Activated T-helper 2 cell treated with anti-CD3 and anti-CD28 coated beads, Interferon-gamma antibody, Interleukin-2, Interleukin-4, amounts not matched to agents 10 μg/mL and 5 μg/mL and 100 μg/mL, durations not matched to agents 14 hours and 24 hours and 36 hours (primary cell): ENCODE results near the gene ITM2C. TPM values are rescaled to one million over a fixed set of nuclear protein-coding genes. Genes with fewer than 3 reads are reported as not detected.

ENCODE experiments used
- DNase-seq: peaks from one replicate; pipeline ENCODE4 v3.0.0; 2021; ENCODE audit warnings: low spot score
- H3K27ac Mint-ChIP-seq: one replicate; pipeline ENCODE4 v1.8.0; 2021; ENCODE audit warnings: mixed read lengths
- H3K27me3 Mint-ChIP-seq: one replicate; pipeline ENCODE4 v1.8.0; 2021; ENCODE audit warnings: low read depth, mixed read lengths
- H3K36me3 Mint-ChIP-seq: one replicate; pipeline ENCODE4 v1.8.0; 2021; ENCODE audit warnings: low read depth, mixed read lengths
- H3K4me1 Mint-ChIP-seq: one replicate; pipeline ENCODE4 v1.8.0; 2021; ENCODE audit warnings: low read depth, mixed read lengths
- H3K4me3 Mint-ChIP-seq: one replicate; pipeline ENCODE4 v1.8.0; 2021; ENCODE audit warnings: low read depth, mild to moderate bottlenecking, moderate library complexity, mixed read lengths
- H3K9me3 Mint-ChIP-seq: one replicate; pipeline ENCODE4 v1.8.0; 2021; ENCODE audit warnings: mixed read lengths
- intact Hi-C: fragments of 100-400 bp; cut with micrococcal nuclease; formaldehyde crosslinking; loops from one replicate; pipeline ENCODE4 v1.15.1; 2023
- total RNA-seq: library from RNA; stranded (reverse); gene quantifications from 2 replicates; pipeline ENCODE4 v1.2.3, GENCODE V29; 2022

ITM2C gene
- total RNA-seq, 1 donor from 2014 or later: 13.3 TPM

- H3K27ac Mint-ChIP-seq: no peak overlapping the region
- peaks cover 47% of the 10 kb centered on the region for H3K27me3 Mint-ChIP-seq
- H3K4me1 Mint-ChIP-seq: peaks cover 40% of the 10 kb centered on the region
- H3K36me3 Mint-ChIP-seq: no peaks in the 10 kb centered on the region
- no peak for DNase-seq
- H3K9me3 Mint-ChIP-seq: no peaks in the 10 kb centered on the region
- intact Hi-C loops: no loop called here
- H3K4me3 Mint-ChIP-seq: no peak overlapping the region
These were observed 48.0 kb downstream of the ITM2C start for GRCh38 chr2:230912724-230913123.

GRCh38 chr2:230913406-230914143 is 48.8 kb downstream of the ITM2C start:
- Mint-ChIP-seq H3K36me3 (no peaks in the 10 kb centered on the region), H3K4me1 (peaks cover 39% of the 10 kb centered on the region), H3K27me3 (peaks cover 52% of the 10 kb centered on the region), H3K27ac (peak overlapping the region; percentile 29), H3K4me3 (no peak overlapping the region), H3K9me3 (no peaks in the 10 kb centered on the region)
- no peak for DNase-seq
- intact Hi-C loops: no loop called here

DNA sequence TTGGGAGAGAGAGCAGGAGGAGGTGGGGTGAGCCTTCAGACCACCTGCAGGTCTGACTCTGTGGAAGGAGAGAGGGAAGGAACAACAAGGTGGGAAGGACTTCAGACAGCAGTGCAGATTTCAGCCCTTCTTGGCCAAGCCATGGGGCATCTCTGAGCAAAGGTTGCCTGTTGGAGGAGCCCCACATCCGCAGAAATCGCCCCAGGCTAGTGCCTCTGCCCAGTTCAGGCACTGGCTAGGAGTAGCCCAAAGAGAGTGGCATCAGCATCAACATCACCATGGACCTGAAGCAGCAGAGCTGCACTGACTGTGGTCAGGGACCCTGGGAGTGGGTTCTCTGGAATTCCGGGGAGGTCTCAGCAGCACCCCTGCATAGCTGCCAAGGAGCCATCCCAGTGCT is 50.1 kb downstream of the ITM2C start:
- H3K4me1 Mint-ChIP-seq: peaks cover 39% of the 10 kb centered on the region
- H3K9me3 Mint-ChIP-seq: no peaks in the 10 kb centered on the region
- no peak overlapping the region for H3K27ac Mint-ChIP-seq
- H3K27me3 Mint-ChIP-seq: peaks cover 47% of the 10 kb centered on the region
- DNase-seq: no peak
- H3K4me3 Mint-ChIP-seq: no peak overlapping the region
- no peaks in the 10 kb centered on the region for H3K36me3 Mint-ChIP-seq
- intact Hi-C loops: no loop called here

DNA sequence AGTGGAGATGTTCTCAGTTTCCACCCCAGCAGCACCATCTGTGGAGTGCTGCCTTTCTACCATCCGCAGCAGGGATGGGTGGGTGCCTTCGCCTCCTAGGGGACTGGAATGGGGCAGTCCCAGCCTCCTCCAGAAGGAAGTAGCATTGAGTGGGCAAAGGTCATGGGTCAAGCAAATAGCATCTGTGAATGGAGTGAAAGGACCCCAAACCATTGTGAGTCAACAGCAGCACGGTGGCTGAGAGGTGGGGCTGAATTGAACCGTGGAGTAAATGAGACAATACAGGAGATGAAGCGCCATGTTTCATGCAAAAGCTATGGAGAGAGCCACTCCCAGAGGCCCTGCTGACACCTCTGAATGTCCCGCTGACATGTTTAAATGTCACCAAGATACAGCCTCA is 50.6 kb downstream of the ITM2C start:
- peaks cover 43% of the 10 kb centered on the region for H3K4me1 Mint-ChIP-seq
- intact Hi-C loops: no loop called here
- no peak overlapping the region for H3K4me3 Mint-ChIP-seq
- peaks cover 46% of the 10 kb centered on the region for H3K27me3 Mint-ChIP-seq
- H3K36me3 Mint-ChIP-seq: no peaks in the 10 kb centered on the region
- no peak for DNase-seq
- H3K27ac Mint-ChIP-seq: no peak overlapping the region
- no peaks in the 10 kb centered on the region for H3K9me3 Mint-ChIP-seq

GRCh38 chr2:230916218-230916617 is 51.5 kb downstream of the ITM2C start:
- Mint-ChIP-seq H3K9me3 (no peaks in the 10 kb centered on the region), H3K4me3 (no peak overlapping the region), H3K4me1 (peaks cover 43% of the 10 kb centered on the region), H3K36me3 (no peaks in the 10 kb centered on the region), H3K27me3 (peaks cover 44% of the 10 kb centered on the region), H3K27ac (no peak overlapping the region)
- intact Hi-C loops: no loop called here
- no peak for DNase-seq

- H3K9me3 Mint-ChIP-seq: no peaks in the 10 kb centered on the region
- peaks cover 47% of the 10 kb centered on the region for H3K27me3 Mint-ChIP-seq
- H3K4me1 Mint-ChIP-seq: peaks cover 49% of the 10 kb centered on the region
- intact Hi-C loops: loop anchor here (1.0 kb wide), 2 partner anchors 11 to 55 kb away; no protein-coding TSS in a partner anchor
- H3K27ac Mint-ChIP-seq: peak overlapping the region; percentile 28
- H3K36me3 Mint-ChIP-seq: no peaks in the 10 kb centered on the region
- no peak overlapping the region for H3K4me3 Mint-ChIP-seq
- no peak for DNase-seq
These were observed 54.5 kb downstream of the ITM2C start for GRCh38 chr2:230919240-230919639.

- no peaks in the 10 kb centered on the region for H3K9me3 Mint-ChIP-seq
- H3K27ac Mint-ChIP-seq: peak overlapping the region; percentile 47
- no peak for DNase-seq
- H3K27me3 Mint-ChIP-seq: peaks cover 46% of the 10 kb centered on the region
- H3K4me3 Mint-ChIP-seq: no peak overlapping the region
- H3K36me3 Mint-ChIP-seq: no peaks in the 10 kb centered on the region
- peaks cover 54% of the 10 kb centered on the region for H3K4me1 Mint-ChIP-seq
- intact Hi-C loops: loop anchor here (1.0 kb wide), 2 partner anchors 11 to 55 kb away; no protein-coding TSS in a partner anchor
These were observed 54.9 kb downstream of the ITM2C start for GRCh38 chr2:230919681-230920080.

DNA sequence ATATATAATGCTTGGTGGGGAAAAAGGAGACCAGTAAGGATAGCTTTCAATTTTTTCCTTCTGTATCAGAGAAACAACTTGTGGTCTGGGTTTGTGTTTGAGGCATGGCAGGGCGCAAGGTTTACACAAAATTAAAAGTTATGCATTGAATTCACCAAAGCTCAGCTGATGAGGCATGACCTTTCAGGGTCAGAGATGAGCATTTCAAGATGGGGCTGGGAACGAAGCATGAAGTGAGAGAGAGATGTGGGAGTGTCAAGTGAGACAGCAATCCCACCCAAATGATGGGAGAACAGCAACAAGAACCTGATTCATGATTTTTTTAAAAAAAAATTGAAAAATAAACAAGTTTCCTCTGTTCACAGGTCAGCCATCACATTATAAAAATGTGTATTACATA is 55.4 kb downstream of the ITM2C start:
- peak overlapping the region; percentile 19 for H3K4me3 Mint-ChIP-seq
- peak overlapping the region; percentile 47 for H3K27ac Mint-ChIP-seq
- intact Hi-C loops: no loop called here
- H3K36me3 Mint-ChIP-seq: no peaks in the 10 kb centered on the region
- DNase-seq: no peak
- H3K4me1 Mint-ChIP-seq: peaks cover 59% of the 10 kb centered on the region
- no peaks in the 10 kb centered on the region for H3K9me3 Mint-ChIP-seq
- peaks cover 47% of the 10 kb centered on the region for H3K27me3 Mint-ChIP-seq

GRCh38 chr2:230921806-230922595 is 57.3 kb downstream of the ITM2C start:
- no peak for DNase-seq
- no peaks in the 10 kb centered on the region for H3K36me3 Mint-ChIP-seq
- H3K27me3 Mint-ChIP-seq: peaks cover 34% of the 10 kb centered on the region
- H3K27ac Mint-ChIP-seq: no peak overlapping the region
- no peak overlapping the region for H3K4me3 Mint-ChIP-seq
- H3K4me1 Mint-ChIP-seq: peaks cover 62% of the 10 kb centered on the region
- no peaks in the 10 kb centered on the region for H3K9me3 Mint-ChIP-seq
- intact Hi-C loops: no loop called here

GRCh38 chr2:230922951-230923717 is 58.4 kb downstream of the ITM2C start:
- Mint-ChIP-seq H3K36me3 (no peaks in the 10 kb centered on the region), H3K27ac (peak overlapping the region; percentile 26), H3K27me3 (peaks cover 30% of the 10 kb centered on the region), H3K9me3 (no peaks in the 10 kb centered on the region), H3K4me3 (peak overlapping the region; percentile 37), H3K4me1 (peaks cover 59% of the 10 kb centered on the region)
- no peak for DNase-seq
- intact Hi-C loops: no loop called here

- H3K27ac Mint-ChIP-seq: peak overlapping the region; percentile 14
- H3K9me3 Mint-ChIP-seq: no peaks in the 10 kb centered on the region
- no peaks in the 10 kb centered on the region for H3K36me3 Mint-ChIP-seq
- no peak for DNase-seq
- H3K4me3 Mint-ChIP-seq: peak overlapping the region; percentile 69
- H3K27me3 Mint-ChIP-seq: peaks cover 32% of the 10 kb centered on the region
- intact Hi-C loops: loop anchor here (1.0 to 2.0 kb wide), 5 partner anchors 15 to 60 kb away; no protein-coding TSS in a partner anchor
- peaks cover 54% of the 10 kb centered on the region for H3K4me1 Mint-ChIP-seq
These were observed 59.3 kb downstream of the ITM2C start for GRCh38 chr2:230924092-230924469.

- Mint-ChIP-seq H3K27ac (peak within 1 kb of the TSS; percentile 78), H3K9me3 (no peaks in the 10 kb centered on the region), H3K27me3 (peaks cover 32% of the 10 kb centered on the region), H3K4me3 (peak within 1 kb of the TSS; percentile 69), H3K36me3 (no peaks in the 10 kb centered on the region), H3K4me1 (peaks cover 51% of the 10 kb centered on the region)
- peak; percentile 26 for DNase-seq
- intact Hi-C loops: loop anchor here (1.0 to 2.0 kb wide), 5 partner anchors 16 to 60 kb away; no protein-coding TSS in a partner anchor
These were observed 60.0 kb downstream of the ITM2C start, which contains the start of gene GPR55 for GRCh38 chr2:230924470-230925341. GPR55 (minus strand) TSS chr2:230925242; CDS start chr2:230910962, 14,280 bp downstream.
